HG03060 (cell line): ENCODE measurements around the gene EEF2KMT.
"Not testable (repeated sequence)": the region's sequence is repeated elsewhere in the genome, so short reads cannot be mapped to it uniquely, and the experiment has no call there.

Experiments used
- ATAC-seq: cut with Tn5 transposase; IDR thresholded peaks from one replicate; pipeline ENCODE4 v1.9.1; 2021; ENCODE audit warnings: low read depth, moderate number of reproducible peaks; ENCODE audit not compliant: unreplicated experiment

EEF2KMT gene

DNA sequence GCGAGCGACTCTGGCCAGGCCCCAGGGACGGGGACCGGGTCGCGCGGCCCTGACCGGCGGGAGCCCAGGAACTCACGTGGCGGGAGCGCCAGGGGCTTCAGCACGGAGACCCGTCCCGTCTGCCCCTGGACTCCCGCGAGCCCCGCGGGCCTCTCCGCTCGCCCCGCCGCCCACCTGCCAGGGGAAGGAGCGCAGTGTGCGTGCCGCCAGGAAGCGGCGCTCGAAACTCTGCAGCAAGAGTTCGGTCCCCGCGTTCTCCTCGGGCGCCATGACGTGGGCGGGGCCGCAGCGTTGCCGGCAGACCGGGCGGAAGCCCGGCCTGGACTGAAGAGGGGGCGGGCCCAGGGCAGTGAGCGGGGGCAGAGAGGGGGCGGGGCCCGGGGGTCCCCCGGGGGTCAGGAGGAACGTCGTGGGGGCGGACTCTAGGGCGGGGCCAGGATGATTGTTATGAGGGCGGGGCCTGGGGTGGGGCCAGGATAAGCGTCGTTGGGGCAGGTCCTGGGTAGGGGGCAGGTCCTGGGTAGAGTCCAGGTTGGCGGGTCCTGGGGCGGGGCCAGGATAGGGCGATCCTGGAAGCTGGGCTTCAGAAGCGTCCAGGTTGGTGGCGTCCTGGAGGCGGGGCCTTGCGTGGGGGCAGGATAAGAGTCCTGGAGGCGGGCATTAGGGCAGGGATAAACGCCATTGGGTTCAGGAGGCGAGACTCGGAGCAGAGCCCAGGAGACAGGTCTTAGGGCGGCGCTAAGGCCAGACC, at the start of gene EEF2KMT:
Gene EEF2KMT, minus strand, starts transcription at position 326 of the 751 bp plus-strand sequence. Its CDS starts 56 bp downstream, at position 270.
- not testable (repeated sequence) for ATAC-seq

GRCh38 chr16:5144621-5144956, 47.0 kb upstream of the EEF2KMT start:
- ATAC-seq = not testable (repeated sequence)

DNA sequence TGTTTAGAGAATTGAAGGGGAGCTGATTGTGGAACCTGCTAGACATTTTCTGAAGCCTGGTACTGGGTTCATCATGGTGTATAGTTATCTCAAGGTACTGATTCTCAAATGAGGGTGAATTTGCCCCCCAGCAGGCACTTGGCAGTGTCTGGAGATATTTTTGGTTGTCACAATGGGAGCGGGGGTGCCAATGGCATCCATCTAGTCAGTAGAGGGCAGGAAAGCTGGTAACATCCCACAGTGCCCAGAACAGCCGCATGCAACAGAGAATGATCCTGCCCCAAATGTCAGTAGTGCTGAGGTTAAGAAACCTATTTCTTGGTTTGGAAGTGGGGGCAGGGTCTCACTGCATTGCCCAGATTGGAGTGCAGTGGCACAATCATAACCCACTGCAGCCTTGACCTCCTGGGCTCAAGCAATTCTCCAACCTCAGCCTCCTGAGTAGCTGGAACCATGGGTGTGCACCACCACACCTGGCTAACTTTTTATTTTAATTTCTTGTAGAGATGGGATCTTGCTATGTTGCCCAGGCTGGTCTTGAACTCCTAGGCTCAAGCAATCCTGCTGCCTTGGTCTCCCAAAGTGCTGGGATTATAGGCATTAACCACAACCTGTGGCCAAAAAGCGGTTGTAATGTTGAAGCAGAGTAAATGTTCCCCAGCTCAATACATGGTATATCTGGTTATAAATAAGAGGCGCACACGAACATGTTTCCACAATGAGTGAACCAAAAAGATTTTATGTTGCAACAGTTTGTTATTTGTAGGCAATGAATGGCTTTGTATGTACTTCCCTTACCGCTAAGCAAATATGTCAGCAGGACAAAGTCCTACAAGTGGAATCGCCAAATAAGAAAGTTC, 46.4 kb upstream of the EEF2KMT start:
- ATAC-seq = no peak

DNA sequence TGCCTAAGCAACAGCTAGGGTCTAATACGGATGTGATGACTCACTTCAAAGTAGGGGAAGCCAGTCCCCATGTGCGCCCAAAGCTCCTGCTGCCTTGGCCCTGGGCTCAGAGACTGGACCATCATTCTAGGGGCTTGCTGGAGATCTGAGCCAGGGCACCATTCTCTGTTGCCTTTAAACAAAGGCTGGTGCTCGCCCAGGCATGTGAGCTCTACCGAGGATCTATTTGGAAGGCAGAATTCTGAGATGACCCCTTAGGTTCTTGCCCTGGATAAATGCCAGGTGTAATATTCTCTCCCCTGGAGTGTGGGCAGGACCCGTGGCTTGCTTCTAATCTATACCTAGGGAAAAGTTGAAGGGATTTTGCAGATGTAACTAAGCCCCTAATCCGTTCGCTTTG, 42.6 kb upstream of the EEF2KMT start:
- not testable (repeated sequence) for ATAC-seq

GRCh38 chr16:5134739-5135452, 37.3 kb upstream of the EEF2KMT start:
- not testable (repeated sequence) for ATAC-seq

GRCh38 chr16:5132915-5133600, 35.5 kb upstream of the EEF2KMT start:
- not testable (repeated sequence) for ATAC-seq

DNA sequence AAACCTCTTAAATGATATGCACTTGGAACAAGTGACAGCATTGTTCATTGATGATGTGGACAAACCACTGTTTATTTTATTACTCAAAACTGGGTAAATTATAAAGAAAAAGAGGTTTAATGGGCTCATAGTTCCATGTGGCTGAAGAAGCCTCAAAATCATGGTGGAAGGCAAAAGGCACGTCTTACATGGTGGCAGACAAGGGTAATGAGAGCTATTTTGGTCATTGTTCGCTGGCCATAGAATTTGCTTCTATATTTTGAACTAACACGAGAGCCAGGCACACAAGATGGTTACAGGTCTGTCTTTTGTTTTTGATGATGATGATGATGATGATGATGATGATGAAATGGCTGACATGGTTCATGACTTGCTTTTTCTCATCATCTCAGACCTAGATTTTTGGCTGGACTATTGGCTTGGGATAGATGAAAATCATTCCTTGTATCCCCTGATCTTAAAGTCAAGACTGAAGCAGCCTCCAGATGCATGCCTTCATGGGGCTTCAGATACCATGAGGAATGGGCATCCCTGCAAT, 33.9 kb upstream of the EEF2KMT start:
- not testable (repeated sequence) for ATAC-seq

DNA sequence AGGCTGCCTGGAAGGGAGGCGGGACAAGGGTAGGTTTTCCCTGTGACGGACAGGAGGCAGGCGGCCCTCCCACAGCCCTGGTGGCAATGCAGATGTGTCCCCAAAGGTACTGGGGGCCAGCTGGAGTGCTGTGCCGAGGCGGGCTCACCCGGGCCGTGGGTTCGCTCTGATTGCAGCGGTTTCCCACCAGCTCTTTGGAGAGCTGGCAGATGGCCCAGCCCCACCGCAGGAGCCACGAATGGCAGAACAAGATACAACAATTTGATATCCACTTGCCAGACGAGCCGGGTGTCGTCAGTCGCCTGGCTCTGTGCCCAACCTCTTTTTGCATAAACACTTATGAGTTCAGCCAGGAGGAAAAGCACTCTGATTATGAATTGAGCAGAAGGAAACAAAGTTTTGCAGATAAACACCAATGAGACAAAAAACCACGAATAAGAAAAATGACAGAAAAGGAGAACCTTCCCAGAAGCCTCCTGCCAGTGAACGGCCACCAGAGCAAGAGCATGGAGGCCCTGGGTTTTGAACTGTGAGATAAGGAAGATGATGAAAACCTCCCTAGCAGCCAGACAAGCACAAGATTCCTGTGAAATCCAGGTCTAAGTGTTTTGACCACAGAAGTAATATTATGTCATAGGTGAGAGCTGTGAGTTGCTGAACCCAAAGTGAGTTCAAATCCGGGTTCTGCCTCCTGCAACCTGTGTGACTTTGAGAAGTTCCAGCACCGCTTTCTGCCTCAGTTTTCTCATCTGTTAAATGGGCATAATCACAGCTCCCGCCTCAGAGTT, 19.9 kb upstream of the EEF2KMT start:
- not testable (repeated sequence) for ATAC-seq

DNA sequence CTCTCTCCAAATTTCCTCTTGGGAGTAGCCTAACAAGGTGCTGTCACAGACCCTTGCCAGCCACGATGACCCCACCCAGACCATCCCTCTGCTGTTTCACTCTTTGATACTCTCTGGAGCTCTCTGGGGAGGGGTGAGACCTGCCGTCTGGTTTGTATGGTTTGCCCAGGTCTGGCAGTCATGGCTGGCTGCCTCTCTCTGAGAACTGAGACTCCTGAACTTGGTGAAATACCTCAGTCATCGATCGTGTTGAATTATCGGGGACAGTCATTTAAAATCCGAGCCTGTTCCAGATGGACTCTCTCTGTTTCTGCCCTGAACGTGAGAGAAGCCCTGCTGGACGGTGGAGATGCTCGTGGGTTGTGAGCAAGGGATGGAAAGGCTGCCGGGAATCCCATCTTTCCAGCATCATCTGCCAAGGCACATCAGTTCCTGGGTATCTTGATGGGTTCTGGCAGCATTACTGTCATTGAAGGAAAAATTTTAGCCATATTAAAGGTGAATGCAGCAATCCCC, 19.2 kb upstream of the EEF2KMT start:
- ATAC-seq = not testable (repeated sequence)

GRCh38 chr16:5110933-5111332, 13.3 kb upstream of the EEF2KMT start:
- ATAC-seq = not testable (repeated sequence)

- ATAC-seq = no peak
These were observed 11.0 kb upstream of the EEF2KMT start for GRCh38 chr16:5108505-5109158.

DNA sequence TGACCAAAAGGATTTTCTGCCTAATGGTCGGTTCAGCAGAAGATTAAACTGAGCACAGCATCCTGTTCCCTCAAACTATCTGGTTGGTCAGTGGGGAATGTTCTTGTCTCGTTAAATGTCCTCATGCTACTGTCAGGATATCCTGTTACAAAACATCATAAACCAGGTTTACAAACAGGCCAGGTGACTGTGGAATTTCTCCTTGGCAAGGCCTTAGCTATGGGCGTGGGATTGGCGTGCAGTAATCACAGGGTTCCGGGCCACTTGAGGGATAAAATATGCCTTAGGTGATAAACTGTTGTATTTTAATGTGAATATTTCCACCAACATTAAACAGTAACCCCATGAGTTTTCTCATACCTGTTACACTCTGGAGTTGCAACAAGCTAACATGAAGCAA, 7.4 kb upstream of the EEF2KMT start:
- ATAC-seq = not testable (repeated sequence)

GRCh38 chr16:5103296-5104032, 5.9 kb upstream of the EEF2KMT start:
- ATAC-seq = not testable (repeated sequence)

DNA sequence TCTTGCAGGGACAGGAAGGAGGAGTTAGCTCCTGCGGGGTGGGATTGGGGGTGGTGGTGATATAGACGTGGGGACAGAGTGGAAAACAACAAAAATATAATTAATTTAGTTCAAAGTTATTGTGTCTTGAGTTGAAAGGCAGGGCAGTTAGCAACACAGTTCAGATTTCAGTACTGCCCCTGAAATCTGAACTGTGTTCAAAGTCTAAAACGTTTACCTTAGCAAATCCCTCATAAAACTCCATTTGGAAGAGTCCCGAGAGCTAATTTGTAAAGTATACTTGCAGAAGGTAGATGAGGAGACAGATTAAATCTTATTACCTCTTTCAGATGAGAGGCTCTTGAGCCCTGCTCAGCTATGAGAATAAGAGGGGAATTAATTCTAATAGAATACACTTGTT, 1.6 kb upstream of the EEF2KMT start:
- not testable (repeated sequence) for ATAC-seq

- ATAC-seq = not testable (repeated sequence)
These were observed 895 bp upstream of the EEF2KMT start for GRCh38 chr16:5098221-5099159.

DNA sequence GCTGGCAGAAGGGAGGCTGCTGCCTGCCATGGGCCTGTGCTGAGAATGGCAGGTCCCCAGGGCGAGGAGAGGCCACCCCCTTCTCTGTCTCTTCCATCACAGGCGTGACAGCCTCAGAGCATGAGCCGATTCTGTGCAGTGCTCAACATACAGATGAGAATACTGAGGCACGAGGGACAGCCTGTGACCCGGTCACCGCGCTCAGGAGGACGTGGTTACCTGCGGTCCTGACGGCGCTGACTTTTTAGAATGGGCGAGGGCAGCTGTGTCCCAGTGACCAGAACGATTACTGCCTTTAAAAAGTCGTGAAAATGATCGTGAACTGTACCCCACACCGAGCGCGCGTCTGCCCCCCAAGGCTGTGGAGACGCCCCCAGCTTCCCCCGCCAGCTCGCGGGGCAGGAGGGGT, 530 bp downstream of the EEF2KMT start:
- not testable (repeated sequence) for ATAC-seq
